Measurements from ENCODE around the gene RPS27.

The RPS27 gene

GRCh38 chr1:153990468-153991150, at the start of gene RPS27:
Gene RPS27 (plus strand): TSS chr1:153990762. CDS start chr1:153990797, 35 bp downstream.
- DNase-seq = peak; percentile 98

GRCh38 chr1:153941826-153942725, 48.5 kb upstream of the RPS27 start:
- DNase-seq = no peak

GRCh38 chr1:153942766-153943549, 47.6 kb upstream of the RPS27 start:
- DNase-seq = no peak

GRCh38 chr1:153944005-153944826, 46.3 kb upstream of the RPS27 start:
- DNase-seq = peak; percentile 85

- no peak for DNase-seq
Measured at GRCh38 chr1:153944827-153945117, 45.8 kb upstream of the RPS27 start.

GRCh38 chr1:153945131-153945794, 45.3 kb upstream of the RPS27 start:
- DNase-seq = peak; percentile 88

- peak; percentile 98 for DNase-seq
Measured at GRCh38 chr1:153945795-153946621, 44.6 kb upstream of the RPS27 start.

GRCh38 chr1:153946622-153947241, 43.8 kb upstream of the RPS27 start, which contains the start of gene DENND4B:
Gene DENND4B (minus strand): TSS chr1:153946718. CDS start chr1:153944374, 2,344 bp downstream.
- DNase-seq = peak; percentile 90

- DNase-seq = no peak
Measured at GRCh38 chr1:153951183-153951582, 39.4 kb upstream of the RPS27 start.

GRCh38 chr1:153951801-153952200, 38.8 kb upstream of the RPS27 start:
- no peak for DNase-seq

- DNase-seq = no peak
Measured at GRCh38 chr1:153953859-153954365, 36.6 kb upstream of the RPS27 start.

- no peak for DNase-seq
Measured at GRCh38 chr1:153954826-153955225, 35.7 kb upstream of the RPS27 start.

- DNase-seq = no peak
Measured at GRCh38 chr1:153956997-153957715, 33.4 kb upstream of the RPS27 start.

GRCh38 chr1:153957744-153958110, 32.8 kb upstream of the RPS27 start:
- DNase-seq = peak; percentile 31

GRCh38 chr1:153958111-153958960, 32.2 kb upstream of the RPS27 start, which contains the start of gene CRTC2:
Gene CRTC2 (minus strand): TSS chr1:153958612. CDS start chr1:153958497, 115 bp downstream.
- DNase-seq = peak; percentile 97

- no peak for DNase-seq
Measured at GRCh38 chr1:153958961-153959260, 31.7 kb upstream of the RPS27 start.

- DNase-seq = no peak
Measured at GRCh38 chr1:153959454-153959853, 31.1 kb upstream of the RPS27 start.

- no peak for DNase-seq
Measured at GRCh38 chr1:153960206-153960605, 30.4 kb upstream of the RPS27 start.

GRCh38 chr1:153961421-153961820, 29.1 kb upstream of the RPS27 start:
- peak; percentile 39 for DNase-seq
